SH-SY5Y (cell line): Measurements from ENCODE around the gene RNF215.

Experiments
- GATA2 ChIP-seq: IDR thresholded peaks from 2 replicates; pipeline ENCODE4 v1.6.1; 2011; ENCODE audit warnings: mild to moderate bottlenecking, low read depth, low read length
- GATA3 ChIP-seq: IDR thresholded peaks from 2 replicates; pipeline ENCODE4 v1.6.1; 2011; ENCODE audit warnings: low read depth, mild to moderate bottlenecking, low read length, moderate library complexity

Gene RNF215

GRCh38 chr22:30424534-30425326, 37.5 kb upstream of the RNF215 start:
- no peak for TF ChIP-seq GATA2
- no peak for TF ChIP-seq GATA3

- TF ChIP-seq GATA2 (no peak; the same call in 1 of the 2 replicates), GATA3 (no peak)
Measured at GRCh38 chr22:30423959-30424533, 36.8 kb upstream of the RNF215 start.

DNA sequence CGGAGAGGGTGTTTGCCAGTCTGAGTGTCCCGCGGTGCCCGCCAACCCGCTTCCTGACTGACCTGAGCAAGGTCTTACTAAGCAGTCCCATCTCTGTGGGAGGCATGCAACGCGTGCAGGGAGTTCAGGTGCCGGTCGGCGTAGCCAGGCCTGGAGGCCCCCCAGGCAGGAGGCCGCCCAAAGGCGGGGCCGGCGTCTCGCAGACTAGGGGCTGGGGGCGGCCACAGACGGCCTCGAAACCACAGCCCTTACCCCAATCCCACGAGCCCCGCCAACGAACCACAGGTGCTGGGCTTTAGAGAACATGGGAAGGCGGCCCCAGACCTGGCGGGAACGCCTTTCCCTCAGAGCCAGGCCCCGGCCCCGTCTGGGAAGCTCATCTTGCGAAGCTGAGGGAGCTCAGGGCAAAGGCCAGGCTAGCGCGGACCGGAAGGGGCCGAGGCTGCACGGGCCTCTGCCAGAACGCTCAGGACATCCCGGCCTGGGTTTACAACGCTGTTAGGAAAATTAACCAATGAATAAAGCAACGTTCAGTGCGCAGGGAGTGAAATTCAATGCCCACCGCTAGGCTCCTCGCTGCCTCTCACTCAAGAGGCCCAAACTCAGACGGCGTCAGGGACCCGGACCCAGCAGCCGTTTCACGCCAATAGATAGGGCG, 36.2 kb upstream of the RNF215 start:
- no peak for TF ChIP-seq GATA2
- TF ChIP-seq GATA3 = no peak

GRCh38 chr22:30422481-30423300, 35.5 kb upstream of the RNF215 start:
- no peak for TF ChIP-seq GATA2

GRCh38 chr22:30421695-30422480, 34.7 kb upstream of the RNF215 start:
- TF ChIP-seq GATA2 (no peak), GATA3 (no peak)

GRCh38 chr22:30420347-30421125, 33.3 kb upstream of the RNF215 start:
- TF ChIP-seq GATA3 (no peak), GATA2 (no peak)

DNA sequence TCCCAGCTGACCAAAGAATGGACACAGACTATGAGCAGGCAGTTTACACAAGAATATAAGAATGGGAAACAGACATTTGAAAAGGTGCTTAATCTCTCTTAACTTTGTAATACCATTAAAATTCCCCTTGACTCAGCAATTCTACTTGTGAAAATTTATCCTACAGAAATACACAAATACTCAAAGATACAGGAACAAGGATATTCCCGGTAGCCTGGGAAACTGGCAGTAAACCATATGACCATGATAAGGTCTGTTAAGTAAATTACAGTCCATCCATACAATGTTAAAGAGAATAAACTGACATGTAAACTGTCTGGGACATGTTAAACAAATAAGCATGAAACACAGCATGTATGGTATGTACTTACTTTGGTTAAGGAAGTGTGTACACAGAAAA, 29.6 kb upstream of the RNF215 start:
- TF ChIP-seq GATA3 = no peak
- no peak for TF ChIP-seq GATA2

GRCh38 chr22:30416403-30416802, 29.2 kb upstream of the RNF215 start:
- no peak for TF ChIP-seq GATA3
- TF ChIP-seq GATA2 = no peak

GRCh38 chr22:30414525-30415047, 27.4 kb upstream of the RNF215 start:
- no peak for TF ChIP-seq GATA2
- TF ChIP-seq GATA3 = no peak

GRCh38 chr22:30413745-30414524, 26.7 kb upstream of the RNF215 start:
- TF ChIP-seq GATA3 = no peak
- no peak for TF ChIP-seq GATA2

DNA sequence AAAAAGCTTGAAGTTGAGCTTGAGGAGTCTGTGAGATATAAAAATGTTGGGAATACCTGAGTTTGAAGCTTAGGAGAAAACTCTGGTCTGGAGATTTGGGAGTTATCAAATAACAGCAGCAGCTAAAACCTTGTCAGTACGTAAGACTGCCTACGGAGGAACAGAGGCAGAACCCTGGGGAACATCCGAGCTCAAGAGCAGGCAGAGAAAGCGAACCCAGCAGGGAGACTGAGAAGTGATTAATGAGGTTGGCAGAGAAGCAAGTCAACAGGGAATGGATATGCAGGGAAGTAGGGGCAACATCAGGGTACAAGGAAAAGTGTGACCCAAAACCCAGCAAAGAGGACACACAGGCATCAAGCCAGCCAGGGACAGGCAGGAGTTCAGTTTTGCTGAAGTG, 25.8 kb upstream of the RNF215 start:
- TF ChIP-seq GATA2 = no peak
- no peak for TF ChIP-seq GATA3

DNA sequence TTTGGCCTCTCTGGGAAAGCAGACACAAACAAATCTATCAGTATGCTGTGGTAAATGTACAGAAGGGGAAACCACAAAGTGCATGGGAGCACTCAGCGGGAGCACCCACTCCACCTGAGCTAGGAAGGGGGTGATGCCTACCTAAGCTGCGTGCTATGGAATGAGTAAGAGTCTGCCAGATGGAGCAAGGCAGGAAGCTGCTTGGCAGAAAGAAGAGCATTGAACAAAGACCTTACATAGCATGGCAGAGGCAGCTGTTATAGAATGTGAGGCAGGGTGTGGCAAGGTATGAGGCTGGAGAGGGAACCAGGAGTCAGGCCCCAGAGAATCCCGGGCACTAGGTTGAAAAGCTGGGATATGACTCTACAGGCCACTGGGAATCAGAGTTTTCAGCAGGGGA, 24.6 kb upstream of the RNF215 start:
- no peak for TF ChIP-seq GATA3
- TF ChIP-seq GATA2 = no peak
